HS-5 (cell line): Measurements from ENCODE around the gene FCGBP.
"Not testable (repeated sequence)": the region's sequence is repeated elsewhere in the genome, so short reads cannot be mapped to it uniquely, and the experiment has no call there.

Experiments
- DNase-seq: peaks from one replicate; pipeline ENCODE4 v3.0.0-alpha.2; 2012; ENCODE audit warnings: low read depth

Gene FCGBP

DNA sequence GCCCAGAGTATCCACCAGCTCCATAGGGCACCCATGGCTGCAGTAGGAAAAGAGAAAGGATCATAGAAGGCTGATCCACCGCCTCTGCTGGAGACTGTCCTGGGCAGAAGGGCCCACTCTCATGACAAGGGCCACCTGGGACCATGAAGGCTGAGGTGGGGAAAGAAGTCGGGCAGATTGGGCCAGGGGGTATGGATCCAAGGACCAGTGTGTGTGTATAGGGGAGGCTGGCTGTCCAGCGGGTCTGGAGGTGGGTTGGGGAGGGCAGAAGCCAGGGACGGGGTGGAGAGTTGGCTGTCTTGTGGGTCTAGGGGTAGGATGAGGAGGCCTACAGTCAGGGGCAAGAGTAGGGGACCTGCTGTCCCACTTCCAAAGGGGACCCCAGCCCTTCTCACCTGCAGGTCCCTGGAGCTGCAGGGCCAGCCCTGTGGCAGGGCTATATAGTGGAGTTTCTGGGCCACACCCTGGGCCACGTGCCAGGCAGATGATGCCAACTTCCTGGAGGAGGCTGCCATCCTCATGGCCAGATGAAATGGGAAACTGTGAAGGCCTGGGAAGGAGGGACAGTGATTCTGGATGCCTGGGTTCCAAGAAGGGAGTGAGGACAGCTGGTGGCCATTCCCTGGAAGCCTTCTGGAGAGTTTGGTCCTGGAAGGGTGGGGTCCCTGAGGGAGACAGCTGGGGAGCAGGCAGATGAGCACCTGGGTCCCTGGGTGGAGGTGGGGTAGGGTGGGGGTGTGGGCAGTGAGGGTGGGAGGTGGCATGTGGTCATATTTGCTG lies at the start of gene FCGBP:
TSS of gene FCGBP (minus strand) at position 51 of the 780 bp plus-strand sequence.
- no peak for DNase-seq

DNA sequence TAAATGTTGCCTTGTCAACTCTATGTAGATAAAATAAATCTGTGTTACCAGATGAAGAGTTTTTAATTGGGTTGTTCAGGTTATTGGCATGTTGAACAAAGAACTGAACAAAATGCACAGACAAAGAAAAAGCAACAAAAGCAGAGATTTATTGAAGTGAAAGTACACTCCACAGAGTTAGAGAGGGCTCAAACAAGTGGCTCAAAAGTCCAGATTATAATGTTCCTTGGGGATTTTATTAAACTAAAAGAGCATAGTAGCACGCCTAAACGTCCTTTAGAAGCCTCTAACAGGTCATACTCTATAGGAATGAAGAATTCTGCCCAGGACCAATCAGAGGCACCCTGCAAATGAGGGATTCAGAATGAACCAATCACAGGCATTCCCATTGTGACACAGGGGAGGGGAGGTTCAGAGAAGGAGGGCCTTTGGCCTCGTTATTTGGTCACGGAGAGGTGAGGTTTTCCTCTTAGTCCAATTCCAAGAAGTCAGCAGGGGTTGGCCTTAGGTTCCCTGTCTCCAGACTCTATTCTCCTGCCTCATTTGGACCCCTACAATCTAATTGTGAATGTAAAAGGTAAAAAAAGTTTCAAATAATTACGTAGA lies 49.4 kb upstream of the FCGBP start:
- no peak for DNase-seq

DNA sequence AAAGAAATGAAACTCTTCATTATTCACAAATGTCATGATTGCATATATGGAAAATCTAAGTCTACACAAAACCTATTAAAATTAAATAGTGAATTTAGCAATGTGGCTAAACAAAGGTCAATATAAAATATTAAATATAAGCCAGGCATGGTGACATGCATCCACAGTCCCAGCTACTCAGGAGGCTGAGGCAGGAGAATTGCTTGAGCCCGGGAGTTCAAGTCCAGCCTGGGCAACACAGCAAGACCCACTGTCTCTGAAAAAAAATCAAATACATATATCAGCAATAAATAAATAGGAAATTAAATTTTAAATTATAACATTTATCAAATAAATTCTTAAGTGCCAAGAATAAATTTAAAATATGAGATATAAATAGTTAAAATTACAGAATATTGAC lies 48.4 kb upstream of the FCGBP start:
- no peak for DNase-seq

DNA sequence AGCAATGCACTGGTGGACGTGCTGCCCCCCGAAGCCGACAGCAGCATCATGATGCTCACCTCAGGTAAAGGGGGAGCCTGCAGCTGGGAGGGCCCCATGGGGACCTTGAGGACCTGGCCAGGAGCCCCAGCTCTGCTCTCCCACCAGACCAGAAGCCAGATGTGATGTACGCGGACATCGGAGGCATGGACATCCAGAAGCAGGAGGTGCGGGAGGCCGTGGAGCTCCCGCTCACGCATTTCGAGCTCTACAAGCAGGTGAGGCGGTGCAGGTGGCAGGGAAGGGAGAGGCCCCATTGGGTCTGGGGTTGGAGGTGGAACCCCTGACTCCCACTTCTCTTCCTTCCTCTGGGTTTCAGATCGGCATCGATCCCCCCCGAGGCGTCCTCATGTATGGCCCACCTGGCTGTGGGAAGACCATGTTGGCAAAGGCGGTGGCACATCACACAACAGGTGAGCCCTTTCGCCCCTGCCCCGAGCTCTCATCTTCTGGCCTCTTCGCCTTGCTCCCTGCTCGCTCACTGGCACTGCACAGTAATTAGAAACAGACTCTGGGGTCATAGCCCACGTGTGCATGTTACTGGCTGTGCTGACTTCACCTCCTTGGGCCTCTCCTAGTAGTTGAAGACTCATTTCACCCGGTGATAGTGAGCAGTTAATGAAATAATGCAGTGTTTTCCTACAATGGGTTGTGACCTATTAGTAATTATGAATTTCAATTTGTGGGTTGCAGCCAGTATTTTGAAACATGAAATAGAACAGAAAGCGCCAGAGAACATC lies 40.1 kb upstream of the FCGBP start:
- no peak for DNase-seq

DNA sequence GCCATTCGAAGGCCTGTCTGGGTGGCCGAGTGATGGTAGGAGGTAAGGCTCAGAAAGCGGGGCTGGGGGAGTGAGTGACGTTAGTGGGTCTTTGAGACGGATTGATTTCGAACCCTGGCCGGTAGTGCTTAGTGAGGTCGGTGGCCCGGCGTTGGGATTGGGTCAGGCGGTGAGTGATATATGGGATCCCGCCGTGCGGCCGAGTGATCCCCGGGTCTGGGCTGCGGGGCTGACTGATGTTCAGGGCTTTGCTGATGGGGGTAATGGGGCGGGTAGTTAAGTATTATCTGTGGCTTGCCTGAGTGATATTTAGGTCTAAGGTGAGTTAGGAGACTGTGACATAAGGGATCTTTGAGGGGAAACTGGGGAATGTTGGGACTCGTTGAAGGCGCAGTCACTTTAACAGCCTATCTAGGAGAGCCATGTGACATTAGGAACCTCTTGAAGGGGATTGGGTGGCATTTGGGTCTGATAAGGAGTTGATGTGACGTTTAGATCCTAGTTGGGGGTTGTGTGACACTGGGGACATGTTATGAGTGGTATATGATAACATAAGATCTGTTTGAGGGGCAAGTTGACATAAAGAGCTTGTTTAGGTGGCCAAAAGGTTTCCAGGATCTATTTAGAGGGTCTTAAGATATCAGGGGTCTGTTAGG lies 37.1 kb upstream of the FCGBP start:
- DNase-seq = no peak

DNA sequence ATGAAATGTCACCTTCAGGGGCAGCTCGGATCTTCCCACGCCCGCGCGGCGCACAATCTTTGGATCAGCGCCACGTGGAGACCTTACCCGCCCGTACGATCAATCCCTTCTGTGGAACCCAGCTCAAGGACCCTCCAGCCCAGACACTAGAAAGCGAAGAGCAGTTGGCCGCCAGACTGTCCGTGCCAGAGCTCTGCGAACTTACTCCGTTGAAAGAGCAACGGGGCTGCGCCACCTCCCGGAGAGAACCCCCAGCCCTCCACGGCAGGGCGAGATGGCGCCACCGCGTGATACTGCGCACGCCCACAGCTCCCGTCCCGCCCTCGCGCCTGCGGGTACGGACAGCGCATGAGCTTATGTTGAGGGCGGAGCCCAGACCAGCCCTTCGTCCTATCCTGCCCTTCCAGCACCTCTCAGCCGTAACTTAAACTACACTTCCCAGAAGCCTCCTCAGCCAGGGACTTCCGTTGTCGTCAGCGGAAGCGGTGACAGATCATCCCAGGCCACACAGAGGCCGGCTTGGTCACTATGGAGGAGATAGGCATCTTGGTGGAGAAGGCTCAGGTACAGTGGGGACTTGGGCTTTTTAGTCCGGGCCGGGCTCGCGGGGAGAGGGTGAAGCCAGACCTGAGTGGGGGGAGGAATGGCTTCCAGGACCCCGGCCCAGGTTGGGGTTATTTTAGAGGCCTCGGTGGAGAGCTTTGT lies 36.4 kb upstream of the FCGBP start, which contains the start of gene PSMC4:
TSS of gene PSMC4 (plus strand) at position 491 of the 705 bp plus-strand sequence. CDS start at position 529, 38 bp downstream.
- DNase-seq = peak; percentile 94

DNA sequence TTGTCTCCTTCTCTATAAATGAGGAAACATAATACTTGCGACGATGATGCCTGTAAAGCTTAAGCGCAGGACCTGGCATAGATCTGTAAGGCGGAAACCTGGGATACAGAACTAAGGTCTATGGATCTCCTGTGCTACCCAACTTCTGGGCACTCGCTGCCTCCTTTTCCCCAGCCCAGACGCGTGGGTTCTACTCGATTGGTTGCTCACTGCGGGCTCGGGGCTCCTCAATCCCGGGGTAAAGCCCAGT lies 35.9 kb upstream of the FCGBP start:
- DNase-seq = peak; percentile 9

DNA sequence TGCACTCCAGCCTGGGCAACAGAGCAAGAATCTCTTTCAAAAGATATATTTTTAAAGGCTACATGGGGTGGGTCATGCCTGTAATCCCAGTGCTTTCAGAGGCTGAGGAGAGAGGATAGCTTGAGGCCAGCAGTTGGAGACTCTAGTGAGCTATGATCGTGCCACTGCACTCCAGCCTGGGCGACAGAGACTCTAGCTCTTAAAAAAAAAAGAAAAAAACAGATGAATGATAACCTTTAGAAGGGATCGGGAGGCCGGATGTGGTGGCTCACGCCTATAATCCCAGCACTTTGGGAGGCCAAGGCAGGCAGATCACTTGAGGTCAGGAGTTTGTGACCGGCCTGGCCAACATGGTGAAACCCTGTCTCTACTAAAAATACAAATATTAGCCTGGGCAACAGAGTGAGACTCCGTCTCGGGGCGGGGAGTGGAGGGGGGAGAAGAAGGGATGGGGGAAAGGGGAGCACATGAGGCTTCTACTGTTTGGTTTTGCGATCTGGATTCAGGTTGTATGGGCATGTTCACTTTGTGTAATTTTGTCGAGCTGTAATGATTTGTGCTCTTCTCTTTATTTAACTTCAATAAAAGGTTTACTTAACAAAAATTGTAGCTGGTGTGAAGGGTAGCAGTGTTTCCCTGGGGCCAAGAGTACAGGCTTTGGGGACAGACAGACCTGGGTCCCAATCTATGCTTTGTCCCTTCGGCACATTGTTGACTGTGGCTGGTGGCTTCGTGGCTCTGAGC lies 35.4 kb upstream of the FCGBP start:
- DNase-seq = no peak

DNA sequence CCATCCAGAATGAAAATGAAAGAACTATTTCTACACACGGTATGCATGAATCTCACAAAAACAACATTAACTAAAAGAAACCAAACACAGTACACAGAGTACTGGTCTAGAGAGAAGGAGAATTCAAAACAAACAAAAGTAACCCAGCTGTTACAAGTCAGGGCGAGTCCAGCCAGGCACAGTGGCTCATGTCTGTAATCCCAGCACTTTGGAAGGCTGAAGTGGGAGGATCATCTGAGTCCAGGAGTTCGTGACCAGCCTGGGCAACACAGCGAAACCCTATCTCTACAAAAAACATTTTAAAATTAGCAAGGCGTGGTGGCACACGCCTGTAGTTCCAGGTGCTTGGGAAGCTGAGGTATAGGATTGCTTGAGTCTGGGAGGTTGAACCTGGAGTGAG lies 34.8 kb upstream of the FCGBP start:
- no peak for DNase-seq

DNA sequence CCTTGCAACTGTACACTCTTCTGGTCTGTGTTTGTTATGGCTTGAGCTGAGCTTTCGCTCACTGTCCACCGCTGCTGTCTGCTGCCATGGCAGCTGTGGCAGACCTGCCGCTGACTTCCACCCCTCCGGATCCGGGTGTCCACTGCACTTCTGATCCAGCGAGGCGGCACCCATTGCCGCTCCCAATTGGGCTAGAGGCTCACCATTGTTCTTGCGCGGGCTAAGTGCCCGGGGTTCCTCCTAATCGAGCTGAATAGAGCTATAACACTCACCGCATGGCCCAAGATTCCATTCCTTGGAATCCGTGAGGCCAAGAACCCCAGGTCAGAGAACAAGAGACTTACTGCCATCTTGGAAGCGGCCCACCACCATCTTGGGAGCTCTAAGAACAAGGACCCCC lies 34.4 kb upstream of the FCGBP start:
- no peak for DNase-seq

DNA sequence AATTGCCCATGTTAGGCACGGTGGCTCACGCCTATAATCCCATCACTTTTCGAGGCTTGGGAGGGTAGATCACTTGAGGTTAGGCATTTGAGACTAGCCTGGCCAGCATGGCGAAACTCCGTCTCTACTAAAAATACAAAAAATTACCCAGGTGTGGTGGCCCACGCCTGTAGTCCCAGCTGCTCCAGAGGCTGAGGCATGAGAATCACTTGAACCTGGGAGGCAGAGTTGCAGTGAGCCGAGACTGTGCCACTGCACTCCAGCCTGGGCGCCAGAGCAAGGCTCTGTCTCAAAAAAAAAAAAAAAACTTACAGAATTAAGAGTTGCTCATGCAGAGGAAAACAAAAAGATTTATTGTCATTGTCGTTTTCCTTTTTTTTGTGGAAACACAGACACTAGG lies 33.1 kb upstream of the FCGBP start:
- DNase-seq = no peak

DNA sequence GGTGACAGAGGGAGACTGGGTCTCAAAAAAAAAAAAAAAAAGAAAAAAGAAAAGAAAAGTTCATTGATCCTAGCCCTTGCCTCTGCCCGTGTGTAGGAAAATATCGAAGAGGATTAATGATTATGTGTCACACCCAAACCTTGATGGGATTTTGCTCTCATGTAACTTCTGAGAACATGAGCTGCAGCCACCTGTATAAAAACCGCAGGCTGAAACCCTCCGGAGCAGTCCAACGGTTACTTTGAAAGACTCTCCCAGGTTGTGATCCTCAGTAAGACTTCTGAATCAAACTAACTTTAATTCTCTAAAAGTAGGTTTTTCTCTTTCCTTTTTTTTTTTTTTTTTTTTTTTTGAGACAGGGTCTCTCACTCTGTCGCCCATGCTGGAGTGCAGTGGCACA lies 32.2 kb upstream of the FCGBP start:
- no peak for DNase-seq

DNA sequence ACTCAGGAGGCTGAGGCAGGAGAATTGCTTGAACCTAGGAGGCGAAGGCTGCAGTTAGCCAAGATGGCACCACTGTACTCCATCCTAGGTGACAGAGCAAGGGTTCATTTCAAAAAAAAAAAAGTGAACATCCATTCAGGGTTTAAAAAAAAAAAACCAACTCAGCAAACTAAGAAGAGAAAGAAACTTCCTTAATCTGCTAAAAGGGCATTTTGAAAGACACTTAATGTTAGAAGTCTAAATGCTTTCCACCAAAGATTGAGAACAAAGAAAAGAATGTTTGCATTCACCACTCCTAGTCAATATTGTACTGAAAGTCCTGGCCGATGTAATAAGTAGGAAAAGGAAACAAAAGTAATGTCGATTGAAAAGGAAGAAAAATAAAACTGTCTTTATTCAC lies 29.5 kb upstream of the FCGBP start:
- DNase-seq = no peak

DNA sequence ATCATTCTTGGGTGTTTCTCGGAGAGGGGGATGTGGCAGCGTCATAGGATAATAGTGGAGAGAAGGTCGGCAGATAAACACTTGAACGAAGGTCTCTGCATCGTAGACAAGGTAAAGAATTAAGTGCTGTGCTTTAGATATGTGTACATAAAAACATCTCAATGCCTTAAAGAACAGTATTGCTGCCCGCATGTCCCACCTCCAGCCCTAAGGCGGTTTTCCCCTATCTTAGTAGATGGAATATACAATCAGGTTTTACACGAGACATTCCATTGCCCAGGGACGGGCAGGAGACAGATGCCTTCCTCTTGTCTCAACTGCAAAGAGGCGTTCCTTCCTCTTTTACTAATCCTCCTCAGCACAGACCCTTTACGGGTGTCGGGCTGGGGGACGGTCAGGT lies 25.0 kb upstream of the FCGBP start:
- not testable (repeated sequence) for DNase-seq

DNA sequence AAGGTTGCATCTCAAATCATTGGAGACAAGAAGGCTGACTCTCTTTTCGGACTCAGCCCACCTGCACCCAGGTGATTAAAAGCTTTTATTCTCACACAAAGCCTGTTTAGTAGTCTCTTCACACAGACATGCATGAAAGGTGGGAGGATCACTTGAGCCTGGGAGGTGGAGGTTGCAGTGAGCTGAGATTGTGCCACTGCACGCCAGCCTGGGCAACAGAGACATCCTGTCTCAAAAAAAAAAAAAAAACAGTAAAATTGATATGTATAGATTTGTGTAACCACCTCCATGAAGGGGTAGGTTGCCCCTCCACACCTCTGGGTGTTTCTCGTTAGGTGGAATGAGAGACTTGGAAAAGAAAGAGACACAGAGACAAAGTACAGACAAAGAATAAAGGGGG lies 24.5 kb upstream of the FCGBP start:
- not testable (repeated sequence) for DNase-seq

DNA sequence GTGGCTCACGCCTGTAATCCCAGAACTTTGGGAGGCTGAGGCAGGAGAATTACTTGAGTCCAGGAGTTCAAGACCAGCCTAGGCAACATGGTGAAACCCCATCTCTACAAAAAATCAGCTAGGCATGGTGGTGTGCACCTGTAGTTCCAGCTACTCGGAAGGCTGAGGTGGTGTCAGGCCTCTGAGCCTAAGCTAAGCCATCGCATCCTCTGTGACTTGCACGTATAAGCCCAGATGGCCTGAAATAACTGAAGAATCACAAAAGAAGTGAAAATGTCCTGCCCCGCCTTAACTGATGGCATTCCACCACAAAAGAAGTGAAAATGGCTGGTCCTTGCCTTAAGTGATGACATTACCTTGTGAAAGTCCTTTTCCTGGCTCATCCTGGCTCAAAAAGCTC lies 23.5 kb upstream of the FCGBP start:
- not testable (repeated sequence) for DNase-seq

DNA sequence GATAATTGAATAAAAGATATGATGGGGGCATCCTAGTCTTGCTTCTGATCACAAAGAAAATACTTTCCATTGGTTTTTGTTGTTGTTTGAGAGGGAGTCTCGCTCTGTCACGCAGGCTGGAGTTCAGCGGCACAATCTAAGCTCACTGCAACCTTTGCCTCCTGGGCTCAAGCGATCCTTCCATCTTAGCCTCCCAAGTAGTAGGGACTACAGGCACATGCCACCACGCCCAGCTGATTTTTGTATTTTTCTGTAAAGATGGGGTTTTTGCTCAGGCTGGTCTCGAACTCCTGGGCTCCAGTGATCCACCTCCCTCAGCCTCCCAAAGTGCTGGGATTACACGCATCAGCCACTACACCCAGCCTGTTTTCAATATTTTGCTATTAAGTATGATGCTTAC lies 19.5 kb upstream of the FCGBP start:
- DNase-seq = no peak

DNA sequence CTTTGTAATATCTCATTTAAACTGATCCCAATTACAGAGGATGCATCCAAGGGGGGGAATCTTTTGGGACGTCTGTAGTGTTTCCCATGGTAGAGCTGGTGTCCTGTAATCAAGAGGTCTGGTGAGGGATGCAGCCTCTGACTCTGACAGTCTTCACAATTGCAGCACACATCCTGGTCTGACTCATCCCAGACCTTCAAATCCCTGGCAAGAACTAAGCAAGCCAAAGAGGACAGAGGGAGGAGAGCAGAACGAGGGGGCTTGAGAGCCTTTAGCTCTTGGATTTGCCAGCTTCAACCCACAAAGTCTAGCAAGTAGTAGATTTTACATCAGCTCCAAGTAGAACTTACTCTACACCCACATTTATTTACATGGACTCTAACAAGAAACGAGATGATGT lies 17.3 kb upstream of the FCGBP start:
- DNase-seq = no peak

DNA sequence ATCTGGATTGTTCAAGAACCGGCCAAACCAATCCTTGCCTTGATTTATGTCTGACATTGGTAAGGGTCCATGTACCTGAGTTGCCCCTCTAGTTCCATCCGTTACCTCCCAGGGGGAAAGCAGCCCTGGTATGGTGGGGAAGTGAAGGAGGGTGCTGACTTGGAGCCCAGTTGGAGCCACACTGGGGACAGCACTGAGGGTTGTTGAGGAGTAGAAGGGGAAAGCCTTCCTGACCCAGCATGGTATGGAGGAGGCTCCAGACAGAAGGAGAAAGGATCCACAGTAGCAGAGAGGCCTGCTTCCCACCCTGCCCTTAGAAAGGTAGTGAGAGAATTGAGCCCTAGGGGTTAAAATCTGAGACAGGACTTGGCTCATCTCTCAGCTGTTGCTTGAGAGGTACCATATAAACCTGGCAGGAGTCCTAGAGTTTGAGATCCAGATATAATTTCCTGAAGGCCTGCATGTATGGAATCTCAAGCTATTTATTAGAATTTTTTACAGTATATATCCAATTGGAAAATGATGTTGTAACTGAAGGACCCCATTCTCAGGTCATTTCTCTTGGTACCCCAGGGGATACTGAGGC lies 16.7 kb upstream of the FCGBP start:
- DNase-seq = no peak

DNA sequence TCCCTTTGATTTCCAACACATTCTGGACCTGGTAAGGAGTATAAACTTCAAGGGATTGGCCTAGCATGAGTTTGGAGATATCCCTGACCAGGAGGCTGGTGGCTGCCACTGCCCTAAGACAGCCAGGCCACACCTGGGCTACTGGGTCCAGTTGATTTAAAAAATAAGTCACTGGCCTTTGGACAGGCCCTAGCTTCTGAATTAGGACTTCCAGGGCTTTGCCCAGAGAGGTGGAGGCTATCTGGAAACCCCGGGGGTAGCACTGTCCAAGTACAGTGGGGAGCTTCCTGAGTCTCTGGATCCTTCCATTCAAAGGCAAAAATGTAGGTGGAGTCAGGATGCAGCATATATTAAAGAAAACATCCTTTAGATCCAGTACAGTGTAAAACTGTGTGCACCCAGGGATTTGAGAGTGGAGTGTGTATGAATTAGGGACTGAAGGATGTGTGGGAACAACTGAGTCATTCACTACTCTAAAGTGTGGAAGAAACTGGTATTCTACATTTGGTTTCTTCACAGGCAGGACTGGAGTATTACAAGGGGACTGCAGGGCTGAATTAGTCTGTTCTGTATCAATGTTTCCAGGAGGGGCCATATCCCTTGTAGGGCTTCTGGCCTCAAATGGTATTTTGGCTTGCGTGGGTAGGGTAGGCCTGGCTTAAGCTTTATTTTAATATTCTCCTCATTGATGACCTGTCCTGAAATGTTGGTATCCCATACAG lies 14.8 kb upstream of the FCGBP start:
- no peak for DNase-seq
